Measurements from ENCODE around the gene IGFL2.

DNA sequence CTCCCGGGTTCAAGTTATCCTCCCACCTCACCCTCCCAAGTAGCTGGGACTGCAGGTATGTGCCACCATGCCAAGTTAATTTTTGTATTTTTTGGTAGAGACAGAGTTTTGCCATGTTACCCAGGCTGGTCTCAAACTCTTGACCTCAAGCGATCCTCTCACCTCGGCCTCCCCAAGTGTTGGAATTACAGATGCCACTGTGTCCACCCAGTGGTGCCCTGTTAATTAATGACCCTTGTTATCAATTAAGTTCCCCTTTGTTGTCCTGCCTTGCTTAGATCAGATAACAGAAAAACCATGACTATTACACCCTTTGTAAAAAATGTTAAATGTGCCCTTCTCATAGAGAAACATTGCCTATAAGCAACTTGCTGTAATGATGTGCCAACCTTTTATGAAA is 47.1 kb downstream of the IGFL2 start:
- TF ChIP-seq EZH2 (IDR thresholded peaks at IDR 0.05): no peak
- TF ChIP-seq, protein P1, sequence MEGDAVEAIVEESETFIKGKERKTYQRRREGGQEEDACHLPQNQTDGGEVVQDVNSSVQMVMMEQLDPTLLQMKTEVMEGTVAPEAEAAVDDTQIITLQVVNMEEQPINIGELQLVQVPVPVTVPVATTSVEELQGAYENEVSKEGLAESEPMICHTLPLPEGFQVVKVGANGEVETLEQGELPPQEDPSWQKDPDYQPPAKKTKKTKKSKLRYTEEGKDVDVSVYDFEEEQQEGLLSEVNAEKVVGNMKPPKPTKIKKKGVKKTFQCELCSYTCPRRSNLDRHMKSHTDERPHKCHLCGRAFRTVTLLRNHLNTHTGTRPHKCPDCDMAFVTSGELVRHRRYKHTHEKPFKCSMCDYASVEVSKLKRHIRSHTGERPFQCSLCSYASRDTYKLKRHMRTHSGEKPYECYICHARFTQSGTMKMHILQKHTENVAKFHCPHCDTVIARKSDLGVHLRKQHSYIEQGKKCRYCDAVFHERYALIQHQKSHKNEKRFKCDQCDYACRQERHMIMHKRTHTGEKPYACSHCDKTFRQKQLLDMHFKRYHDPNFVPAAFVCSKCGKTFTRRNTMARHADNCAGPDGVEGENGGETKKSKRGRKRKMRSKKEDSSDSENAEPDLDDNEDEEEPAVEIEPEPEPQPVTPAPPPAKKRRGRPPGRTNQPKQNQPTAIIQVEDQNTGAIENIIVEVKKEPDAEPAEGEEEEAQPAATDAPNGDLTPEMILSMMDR (IDR thresholded peaks at IDR 0.05): no peak
- no peak for TF ChIP-seq EZH2phosphoT487 (IDR thresholded peaks at IDR 0.05)
